Neural cell (in vitro differentiated cells): ENCODE measurements around the gene BLMH.

ENCODE experiments used
- CTCF ChIP-seq: fragments of 450-650 bp; IDR thresholded peaks from 2 replicates; pipeline ENCODE4 v1.5.1; 2014; ENCODE audit warnings: antibody characterized with exemption, mild to moderate bottlenecking, moderate library complexity; ENCODE audit not compliant: poor library complexity, severe bottlenecking
- EP300 ChIP-seq: fragments of 450-650 bp; conservative IDR thresholded peaks from 2 replicates; pipeline ENCODE4 v1.6.1; 2014; ENCODE audit warnings: antibody characterized with exemption, mild to moderate bottlenecking, moderate library complexity; ENCODE audit not compliant: poor library complexity, severe bottlenecking
- EZH2 ChIP-seq: fragments of 200-600, 300-800 bp; shearing (Covaris generic), sonication (generic); IDR thresholded peaks from 2 replicates; pipeline ENCODE4 v1.6.1; 2014; ENCODE audit warnings: antibody characterized with exemption, low read length, borderline replicate concordance, mild to moderate bottlenecking; ENCODE audit not compliant: insufficient read depth, poor library complexity, severe bottlenecking
- MXI1 ChIP-seq: fragments of 450-650 bp; conservative IDR thresholded peaks from 2 replicates; pipeline ENCODE4 v1.6.1; 2014; ENCODE audit warnings: antibody characterized with exemption, mild to moderate bottlenecking; ENCODE audit not compliant: poor library complexity, severe bottlenecking
- POLR2AphosphoS5 ChIP-seq: IDR thresholded peaks from 2 replicates; pipeline ENCODE4 v1.6.1; 2012
- RAD21 ChIP-seq: fragments of 450-650 bp; conservative IDR thresholded peaks from 2 replicates; pipeline ENCODE4 v1.6.1; 2014; ENCODE audit warnings: antibody characterized with exemption, mild to moderate bottlenecking, moderate library complexity
- REST ChIP-seq: IDR thresholded peaks from 2 replicates; pipeline ENCODE4 v1.6.1; 2012; ENCODE audit warnings: borderline replicate concordance
- SMC3 ChIP-seq: fragments of 450-650 bp; conservative IDR thresholded peaks from 2 replicates; pipeline ENCODE4 v1.6.1; 2014; ENCODE audit warnings: antibody characterized with exemption, mild to moderate bottlenecking, moderate library complexity; ENCODE audit not compliant: poor library complexity
- TAF1 ChIP-seq: IDR thresholded peaks from 2 replicates; pipeline ENCODE4 v1.6.1; 2012; ENCODE audit warnings: low read depth

GRCh38 chr17:30336369-30337171, 44.8 kb upstream of the BLMH start:
- TF ChIP-seq EZH2, result no peak
- no peak for TF ChIP-seq EP300
- peak; percentile 56 for TF ChIP-seq CTCF
- peak; percentile 27 for TF ChIP-seq RAD21
- TF ChIP-seq MXI1, result no peak
- TF ChIP-seq SMC3, result no peak
- no peak for TF ChIP-seq POLR2AphosphoS5
- no peak for TF ChIP-seq TAF1
- no peak for TF ChIP-seq REST
